Adrenal gland (tissue), 12 donors: ENCODE measurements around the gene ZNF43. TPM values are rescaled to one million over a fixed set of nuclear protein-coding genes. Genes with fewer than 3 reads are reported as not detected.
"Not testable (repeated sequence)": the region's sequence is repeated elsewhere in the genome, so short reads cannot be mapped to it uniquely, and the experiment has no call there.

ENCODE experiments used
- DNase-seq, 7 donors: peaks; one replicate each; pipeline ENCODE4 v3.0.0-alpha.2; 2019 to 2020
- H3K27ac ChIP-seq, 5 donors: fragments of 200-600 bp; sonication (generic) in 4 of 5; 1 replicate in 3 of 5; 2 replicates in 2 of 5; pipeline versions ENCODE4 v1.5.1 to v1.8.0; 2016 to 2020; ENCODE audit warnings: mild to moderate bottlenecking in 1 of 5
- H3K27me3 ChIP-seq: fragments of 200-600 bp; 2 replicates; pipeline ENCODE4 v1.8.0; 2021
- H3K36me3 ChIP-seq, 2 donors: fragments of 200-600 bp; replicated peaks in 1 of 2; 1 replicate in 1 of 2; 2 replicates in 1 of 2; pipeline versions ENCODE4 v1.5.1 to v1.8.0; 2018 to 2022
- H3K4me1 ChIP-seq, 2 donors: fragments of 200-600 bp; replicated peaks in 1 of 2; 1 replicate in 1 of 2; 2 replicates in 1 of 2; pipeline versions ENCODE4 v1.5.1 to v1.8.0; 2018 to 2021
- H3K4me3 ChIP-seq, 4 donors: fragments of 200-600 bp; sonication (generic) in 3 of 4; one replicate each; pipeline ENCODE4 v1.5.1; 2016 to 2018
- H3K9me3 ChIP-seq, 3 donors: fragments of 200-600 bp; sonication (generic) in 1 of 3; replicated peaks in 1 of 3; 1 replicate in 2 of 3; 2 replicates in 1 of 3; pipeline versions ENCODE4 v1.5.1 to v1.8.0; 2016 to 2021
- POLR2A ChIP-seq, 2 donors: fragments of 450-650 bp; IDR thresholded peaks; one replicate each; pipeline ENCODE4 v1.6.1; 2017; ENCODE audit warnings: antibody characterized with exemption in 2 of 2, mild to moderate bottlenecking in 2 of 2, moderate library complexity in 1 of 2
- WGBS, 4 donors: extraction: QIAGEN DNeasy Blood & Tissue Kit in 2 of 4; methylation state at CpG; one replicate each; pipeline versions ENCODE4 v1.1.5 to v1.1.7; 2013 to 2017; 5-methylcytosine and 5-hydroxymethylcytosine counted together
- intact Hi-C, 2 donors: fragments of 100-400 bp; cut with DNase I; formaldehyde crosslinking; loops; one replicate each; pipeline versions ENCODE4 v1.14.1 to v1.15.0; 2022 to 2023
- polyA plus RNA-seq, 3 donors: library from polyadenylated mRNA; stranded (reverse); fragments of 200-250 nt in 2 of 3; fragments of 350-450 nt in 1 of 3; fragmentation: Illumina TruSeq in 1 of 3; extraction: RNeasy Lipid Tissue Mini Kit (QIAGEN cat#74804) in 1 of 3; gene quantifications; one replicate each; pipeline ENCODE4 v1.2.3, GENCODE V29; 2013 to 2014
- total RNA-seq, 9 donors: library from RNA; depleted of rRNA in 4 of 9; stranded (reverse); fragments of >200 nt in 4 of 9; fragments of 120-200 nt in 1 of 9; fragmentation: NEBNext Ultra II Directional in 1 of 9; extraction: Animal tissue kit (Norgen Biotek cat#: 25700) in 1 of 9; gene quantifications; one replicate each; pipeline versions ENCODE4 v1.1.0 to v1.2.4, GENCODE V29; 2013 to 2023
- TF ChIP-seq, protein P1 (sequence below), 6 experiments: fragments of 450-650 bp in 4 of 6; fragments of 200-600 bp in 2 of 6; sonication (generic) in 1 of 6; IDR thresholded peaks; 1 replicate in 5 of 6; 2 replicates in 1 of 6; pipeline versions ENCODE4 v1.5.1 to v1.8.0; 2016 to 2021; ENCODE audit warnings: antibody characterized with exemption in 6 of 6, mild to moderate bottlenecking in 2 of 6, moderate library complexity in 1 of 6
- donor health status: healthy with polysubstance abuse.
- donor health status: Bipolar disorder and iron deficiency.
- donor health status: DM: yes; HTN: yes; CAD: no.
- donor health status: DM: no; HTN: no; CAD: no.
- donor health status: DM: no; HTN: no; CAD: no.
- donor health status: DM: yes; HTN: yes; CAD: no.

Gene ZNF43
- total and polyA plus RNA-seq, 12 donors, result 4.6 to 31.7 (median 16.9) TPM

DNA sequence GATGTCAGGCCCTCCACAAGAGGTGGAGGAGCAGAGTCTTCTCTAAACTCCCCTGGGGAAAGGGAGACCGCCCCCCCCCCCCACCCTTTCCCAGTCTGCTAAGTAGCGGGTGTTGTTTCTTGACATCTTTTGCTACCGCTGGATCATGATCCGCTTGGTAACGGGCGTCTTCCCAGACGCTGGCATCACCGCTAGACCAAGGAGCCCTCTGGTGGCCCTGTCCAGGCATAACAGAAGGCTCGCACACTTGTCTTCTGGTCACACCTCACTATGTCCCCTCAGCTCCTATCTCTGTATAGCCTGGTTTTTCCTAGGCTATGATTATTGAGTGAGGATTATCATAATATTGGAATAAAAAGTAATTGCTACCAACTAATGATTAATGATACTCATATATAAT, 44.8 kb upstream of the ZNF43 start:
- H3K36me3 ChIP-seq, intact Hi-C loops: not testable (repeated sequence)
- DNase-seq, result peak in 6 of 7 donors; percentile 15 to 71 (median 42)

GRCh38 chr19:21878646-21879045, 42.7 kb upstream of the ZNF43 start:
- no peaks in the 10 kb centered on the region for H3K36me3 ChIP-seq

More for the DNA sequence above, 44.8 kb upstream of the ZNF43 start:
- H3K4me3 ChIP-seq, H3K9me3 ChIP-seq, H3K4me1 ChIP-seq, H3K27ac ChIP-seq, H3K27me3 ChIP-seq: not testable (repeated sequence)
- TF ChIP-seq, protein P1, sequence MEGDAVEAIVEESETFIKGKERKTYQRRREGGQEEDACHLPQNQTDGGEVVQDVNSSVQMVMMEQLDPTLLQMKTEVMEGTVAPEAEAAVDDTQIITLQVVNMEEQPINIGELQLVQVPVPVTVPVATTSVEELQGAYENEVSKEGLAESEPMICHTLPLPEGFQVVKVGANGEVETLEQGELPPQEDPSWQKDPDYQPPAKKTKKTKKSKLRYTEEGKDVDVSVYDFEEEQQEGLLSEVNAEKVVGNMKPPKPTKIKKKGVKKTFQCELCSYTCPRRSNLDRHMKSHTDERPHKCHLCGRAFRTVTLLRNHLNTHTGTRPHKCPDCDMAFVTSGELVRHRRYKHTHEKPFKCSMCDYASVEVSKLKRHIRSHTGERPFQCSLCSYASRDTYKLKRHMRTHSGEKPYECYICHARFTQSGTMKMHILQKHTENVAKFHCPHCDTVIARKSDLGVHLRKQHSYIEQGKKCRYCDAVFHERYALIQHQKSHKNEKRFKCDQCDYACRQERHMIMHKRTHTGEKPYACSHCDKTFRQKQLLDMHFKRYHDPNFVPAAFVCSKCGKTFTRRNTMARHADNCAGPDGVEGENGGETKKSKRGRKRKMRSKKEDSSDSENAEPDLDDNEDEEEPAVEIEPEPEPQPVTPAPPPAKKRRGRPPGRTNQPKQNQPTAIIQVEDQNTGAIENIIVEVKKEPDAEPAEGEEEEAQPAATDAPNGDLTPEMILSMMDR (IDR thresholded peaks at IDR 0.05), result peak; percentile 5 to 34 (median 24)
- 34 to 44% methylated on average over 7 to 9 of the region's 9 CpGs; no CpG with 5 or more reads in 2 of the 4 donors for WGBS, 4 donors

GRCh38 chr19:21877976-21878375, 42.0 kb upstream of the ZNF43 start:
- no peak overlapping the region for H3K27ac ChIP-seq
- no peaks in the 10 kb centered on the region for H3K36me3 ChIP-seq
- no peak for TF ChIP-seq POLR2A (IDR thresholded peaks at IDR 0.05)
- TF ChIP-seq, protein P1 (IDR thresholded peaks at IDR 0.05), result no peak
- intact Hi-C loops, result no loop called here
- no peaks in the 10 kb centered on the region for H3K27me3 ChIP-seq
- WGBS, 4 donors, result 67 to 90% (median 86%) methylated on average over 2 of the region's 2 CpGs
- no peak overlapping the region for H3K4me3 ChIP-seq
- DNase-seq, result no peak
- no peaks in the 10 kb centered on the region for H3K9me3 ChIP-seq
- no peaks in the 10 kb centered on the region for H3K4me1 ChIP-seq

More at GRCh38 chr19:21878646-21879045, 42.7 kb upstream of the ZNF43 start:
- Histone ChIP-seq H3K27me3 (no peaks in the 10 kb centered on the region), H3K4me1 (no peaks in the 10 kb centered on the region), H3K9me3 (no peaks in the 10 kb centered on the region), H3K27ac (no peak overlapping the region), H3K4me3 (no peak overlapping the region)
- TF ChIP-seq, protein P1 (IDR thresholded peaks at IDR 0.05), result no peak
- TF ChIP-seq POLR2A (IDR thresholded peaks at IDR 0.05), result no peak
- WGBS, 4 donors, result 81 to 84% (median 82%) methylated on average over 4 of the region's 4 CpGs
- intact Hi-C loops, result no loop called here
- DNase-seq, result no peak

GRCh38 chr19:21876608-21877007, 40.6 kb upstream of the ZNF43 start:
- 82 to 96% (median 90%) methylated on average over 4 to 7 of the region's 7 CpGs for WGBS, 4 donors

GRCh38 chr19:21856773-21857514, 21.0 kb upstream of the ZNF43 start:
- no peak for DNase-seq
- TF ChIP-seq POLR2A (IDR thresholded peaks at IDR 0.05), result no peak
- TF ChIP-seq, protein P1 (IDR thresholded peaks at IDR 0.05), result no peak
- Histone ChIP-seq H3K4me1 (peaks cover 0 to 3% of the 10 kb centered on the region in 2 donors), H3K27ac (no peak overlapping the region), H3K9me3 (no peaks in the 10 kb centered on the region), H3K4me3 (no peak overlapping the region), H3K36me3 (no peaks in the 10 kb centered on the region), H3K27me3 (no peaks in the 10 kb centered on the region)
- 37 to 51% (median 49%) methylated on average over 9 of the region's 9 CpGs for WGBS, 4 donors
- intact Hi-C loops, result no loop called here

More at GRCh38 chr19:21876608-21877007, 40.6 kb upstream of the ZNF43 start:
- DNase-seq, H3K4me3 ChIP-seq, H3K4me1 ChIP-seq, H3K9me3 ChIP-seq, intact Hi-C loops, H3K27me3 ChIP-seq, H3K36me3 ChIP-seq, H3K27ac ChIP-seq: not testable (repeated sequence)
